Tongue (tissue), 2 donors: ENCODE results near the gene ATL2. TPM values are rescaled to one million over a fixed set of nuclear protein-coding genes. Genes with fewer than 3 reads are reported as not detected.
A peak's percentile ranks its signal among the peaks of the same experiment; 100 is the strongest.

Experiments
- DNase-seq: peaks from one replicate; pipeline ENCODE4 v3.0.0-alpha.2; 2015
- total RNA-seq: library from RNA; depleted of rRNA; stranded (reverse); fragments of >200 nt; gene quantifications from one replicate; pipeline ENCODE4 v1.2.3, GENCODE V29; 2014

Gene ATL2
- total RNA-seq, 1 donor from 2014 or later, result 183 TPM

GRCh38 chr2:38245114-38245641 lies 131.9 kb downstream of the ATL2 start:
- DNase-seq, result peak; percentile 32

GRCh38 chr2:38244301-38244700 lies 132.8 kb downstream of the ATL2 start:
- DNase-seq, result no peak

Other genes starting within 250 kb of the ATL2 start
- gene HNRNPLL, start 225.7 kb upstream of the ATL2 start, total RNA-seq, result 47.9 TPM